Measurements from ENCODE around the gene MFAP2. TPM values are rescaled to one million over a fixed set of nuclear protein-coding genes. Genes with fewer than 3 reads are reported as not detected.

Gene MFAP2
- total RNA-seq, 2 donors from 2014 or later: 24.0 to 62.2 TPM

DNA sequence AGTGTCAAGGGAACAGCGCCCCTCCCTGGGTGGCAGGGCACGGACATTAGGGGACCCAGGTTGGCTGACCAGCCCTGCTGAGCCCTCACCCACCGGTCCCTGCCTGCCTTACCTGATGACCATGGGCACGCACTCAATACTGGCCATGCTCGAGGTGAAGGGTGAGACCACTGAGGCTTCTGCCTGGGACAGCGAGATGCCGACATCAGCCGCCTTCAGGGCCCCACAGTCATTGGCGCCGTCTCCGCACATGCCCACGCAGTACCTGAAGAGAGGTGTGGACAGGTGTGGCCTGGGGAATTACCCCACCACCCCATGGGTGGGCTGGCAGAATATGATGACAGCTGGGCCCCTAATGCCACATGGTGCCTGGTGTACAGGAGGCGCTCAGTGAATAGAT, 7.8 kb upstream of the MFAP2 start:
- H3K27me3 ChIP-seq (replicated peaks; ENCODE audit: insufficient read depth): no peaks in the 10 kb centered on the region
- TF ChIP-seq, protein P1, sequence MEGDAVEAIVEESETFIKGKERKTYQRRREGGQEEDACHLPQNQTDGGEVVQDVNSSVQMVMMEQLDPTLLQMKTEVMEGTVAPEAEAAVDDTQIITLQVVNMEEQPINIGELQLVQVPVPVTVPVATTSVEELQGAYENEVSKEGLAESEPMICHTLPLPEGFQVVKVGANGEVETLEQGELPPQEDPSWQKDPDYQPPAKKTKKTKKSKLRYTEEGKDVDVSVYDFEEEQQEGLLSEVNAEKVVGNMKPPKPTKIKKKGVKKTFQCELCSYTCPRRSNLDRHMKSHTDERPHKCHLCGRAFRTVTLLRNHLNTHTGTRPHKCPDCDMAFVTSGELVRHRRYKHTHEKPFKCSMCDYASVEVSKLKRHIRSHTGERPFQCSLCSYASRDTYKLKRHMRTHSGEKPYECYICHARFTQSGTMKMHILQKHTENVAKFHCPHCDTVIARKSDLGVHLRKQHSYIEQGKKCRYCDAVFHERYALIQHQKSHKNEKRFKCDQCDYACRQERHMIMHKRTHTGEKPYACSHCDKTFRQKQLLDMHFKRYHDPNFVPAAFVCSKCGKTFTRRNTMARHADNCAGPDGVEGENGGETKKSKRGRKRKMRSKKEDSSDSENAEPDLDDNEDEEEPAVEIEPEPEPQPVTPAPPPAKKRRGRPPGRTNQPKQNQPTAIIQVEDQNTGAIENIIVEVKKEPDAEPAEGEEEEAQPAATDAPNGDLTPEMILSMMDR (IDR thresholded peaks at IDR 0.05): no peak
- H3K9me3 ChIP-seq: no peaks in the 10 kb centered on the region
- no peak for ATAC-seq (ENCODE audit: insufficient number of reproducible peaks, low FRiP score, low read depth)
- no peak overlapping the region for H3K4me3 ChIP-seq
- DNase-seq (ENCODE audit: low spot score): no peak
- H3K36me3 ChIP-seq: peaks cover 29% of the 10 kb centered on the region
- H3K27ac ChIP-seq: no peak overlapping the region
- H3K4me1 ChIP-seq (ENCODE audit: control insufficient read depth in 1 of 2, low read depth in 2 of 2): peaks cover 0 to 8% of the 10 kb centered on the region in 2 donors

DNA sequence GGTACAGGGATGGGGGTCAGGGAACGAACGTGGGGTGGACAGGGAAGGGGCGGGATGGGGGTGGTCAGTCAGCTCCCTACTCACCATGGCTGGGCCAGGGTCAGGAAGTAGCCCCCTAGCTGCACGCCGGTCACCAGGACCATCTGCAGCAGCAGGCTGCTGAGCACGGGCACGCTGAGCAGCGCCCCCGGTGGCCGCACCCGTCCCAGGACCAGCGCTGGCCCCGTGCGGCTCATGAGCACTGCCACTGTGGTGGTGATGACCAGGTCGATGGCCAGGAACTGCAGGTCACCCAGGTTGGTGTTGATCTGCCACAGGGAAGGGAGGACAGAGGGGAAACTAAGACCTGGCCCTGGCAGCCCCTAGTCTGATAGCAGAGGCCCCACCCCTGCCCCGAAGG, 6.5 kb upstream of the MFAP2 start:
- TF ChIP-seq, protein P1 (IDR thresholded peaks at IDR 0.05): no peak
- Histone ChIP-seq H3K27me3 (replicated peaks; ENCODE audit: insufficient read depth) (no peaks in the 10 kb centered on the region), H3K27ac (no peak overlapping the region), H3K36me3 (peaks cover 29% of the 10 kb centered on the region), H3K4me3 (no peak overlapping the region), H3K9me3 (no peaks in the 10 kb centered on the region), H3K4me1 (ENCODE audit: control insufficient read depth in 1 of 2, low read depth in 2 of 2) (peaks cover 0 to 8% of the 10 kb centered on the region in 2 donors)
- DNase-seq (ENCODE audit: low spot score) (no peak), ATAC-seq (ENCODE audit: insufficient number of reproducible peaks, low FRiP score, low read depth) (no peak)

DNA sequence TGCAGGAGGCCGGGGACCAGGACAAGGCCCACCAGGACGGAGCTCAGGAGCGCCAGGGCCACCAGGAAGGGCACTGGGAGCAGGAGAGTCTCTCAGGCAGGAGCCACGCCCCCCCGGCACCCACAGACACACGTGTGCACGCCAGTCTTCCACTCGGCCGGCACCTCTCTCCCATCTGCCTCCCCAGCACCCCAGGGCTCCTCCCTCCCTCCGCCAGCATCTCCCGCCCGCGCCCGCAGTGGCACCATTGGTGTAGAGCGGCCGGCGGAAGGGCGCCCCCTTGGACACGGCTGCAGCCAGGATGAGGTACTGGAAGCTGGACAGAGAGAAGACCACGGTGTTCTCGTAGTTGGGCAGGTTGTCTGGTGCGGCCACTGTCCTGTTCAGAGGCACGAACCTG, 6.1 kb upstream of the MFAP2 start:
- Histone ChIP-seq H3K9me3 (no peaks in the 10 kb centered on the region), H3K4me3 (no peak overlapping the region), H3K27ac (no peak overlapping the region), H3K27me3 (replicated peaks; ENCODE audit: insufficient read depth) (no peaks in the 10 kb centered on the region), H3K36me3 (peaks cover 29% of the 10 kb centered on the region), H3K4me1 (ENCODE audit: control insufficient read depth in 1 of 2, low read depth in 2 of 2) (peaks cover 0 to 8% of the 10 kb centered on the region in 2 donors)
- no peak for DNase-seq (ENCODE audit: low spot score)
- no peak for ATAC-seq (ENCODE audit: insufficient number of reproducible peaks, low FRiP score, low read depth)
- TF ChIP-seq, protein P1 (IDR thresholded peaks at IDR 0.05): no peak

DNA sequence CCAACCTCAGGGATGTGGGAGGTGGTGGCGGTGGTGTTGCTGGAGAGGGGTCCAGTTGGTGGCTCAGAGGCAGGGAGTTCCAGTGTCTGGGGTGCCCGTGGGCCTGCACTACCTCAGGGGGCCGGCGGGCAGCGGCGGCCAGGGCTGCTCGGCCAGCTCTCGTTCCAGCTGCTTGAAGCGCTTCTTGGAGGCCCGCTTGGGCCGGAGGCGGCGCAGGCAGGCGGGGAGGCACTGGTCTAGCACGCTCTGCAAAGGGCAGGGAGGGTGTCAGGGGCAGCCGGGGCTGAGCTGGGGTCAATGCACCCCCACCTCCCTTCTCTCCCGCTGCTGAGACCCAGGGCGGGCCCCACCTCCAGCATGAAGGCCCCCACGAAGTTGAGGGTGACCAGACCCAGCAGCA, 5.7 kb upstream of the MFAP2 start:
- H3K27ac ChIP-seq: no peak overlapping the region
- ATAC-seq (ENCODE audit: insufficient number of reproducible peaks, low FRiP score, low read depth): no peak
- H3K4me1 ChIP-seq (ENCODE audit: control insufficient read depth in 1 of 2, low read depth in 2 of 2): peaks cover 0 to 8% of the 10 kb centered on the region in 2 donors
- no peak for DNase-seq (ENCODE audit: low spot score)
- no peak overlapping the region for H3K4me3 ChIP-seq
- no peaks in the 10 kb centered on the region for H3K27me3 ChIP-seq (replicated peaks; ENCODE audit: insufficient read depth)
- H3K36me3 ChIP-seq: peaks cover 29% of the 10 kb centered on the region
- no peaks in the 10 kb centered on the region for H3K9me3 ChIP-seq
- TF ChIP-seq, protein P1 (IDR thresholded peaks at IDR 0.05): no peak

DNA sequence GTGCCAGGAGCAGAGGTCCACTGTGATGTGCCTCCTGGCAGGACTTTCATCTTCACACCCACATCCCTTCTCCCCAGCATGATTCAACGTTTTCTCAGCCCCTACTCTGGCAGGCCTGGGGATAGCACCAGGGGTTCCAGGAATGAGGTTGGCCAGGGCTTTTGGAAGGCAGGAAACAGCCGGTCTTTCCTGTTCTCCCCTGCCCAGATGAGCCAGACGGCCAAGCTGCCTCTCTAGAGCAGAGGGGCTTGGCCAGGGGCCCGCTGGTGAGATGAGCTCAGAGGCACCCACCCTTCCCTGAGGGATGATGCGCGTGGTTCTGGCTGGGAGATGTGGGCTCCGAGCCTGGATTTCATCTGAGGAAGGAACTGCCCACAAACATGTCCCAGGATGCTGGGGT, 4.3 kb upstream of the MFAP2 start:
- H3K4me3 ChIP-seq: no peak overlapping the region
- peak; percentile 52 for ATAC-seq (ENCODE audit: insufficient number of reproducible peaks, low FRiP score, low read depth)
- H3K27ac ChIP-seq: peak overlapping the region; percentile 56 to 59
- TF ChIP-seq, protein P1 (IDR thresholded peaks at IDR 0.05): no peak
- H3K4me1 ChIP-seq (ENCODE audit: control insufficient read depth in 1 of 2, low read depth in 2 of 2): peaks cover 0 to 15% of the 10 kb centered on the region in 2 donors
- peak; percentile 87 for DNase-seq (ENCODE audit: low spot score)
- H3K36me3 ChIP-seq: peaks cover 20% of the 10 kb centered on the region
- H3K27me3 ChIP-seq (replicated peaks; ENCODE audit: insufficient read depth): no peaks in the 10 kb centered on the region
- no peaks in the 10 kb centered on the region for H3K9me3 ChIP-seq

Measured in thoracic aorta (tissue), 2 donors.